HL-60/S4 treated with phorbol 12-myristate 13-acetate at 8.2 ng/mL for 4 days and 3 days (cell line): ENCODE results near the gene GRIN2C.
"Not testable (repeated sequence)": the region's sequence is repeated elsewhere in the genome, so short reads cannot be mapped to it uniquely, and the experiment has no call there.

Source experiments
- in situ Hi-C: fragments of 300-500 bp; cut with MboI; formaldehyde crosslinking; loops from 2 replicates; pipeline ENCODE4 v1.15.0; 2022; ENCODE audit warnings: low sequenced_read_pairs

Gene GRIN2C

GRCh38 chr17:74881073-74881472 is 21.4 kb upstream of the GRIN2C start:
- in situ Hi-C loops, result no loop called here

GRCh38 chr17:74879308-74879707 is 19.6 kb upstream of the GRIN2C start:
- in situ Hi-C loops, result no loop called here

GRCh38 chr17:74878658-74879057 is 19.0 kb upstream of the GRIN2C start:
- in situ Hi-C loops, result no loop called here

- in situ Hi-C loops, result no loop called here
Observed at GRCh38 chr17:74877592-74878548, 18.2 kb upstream of the GRIN2C start.

GRCh38 chr17:74875977-74876593 is 16.4 kb upstream of the GRIN2C start:
- in situ Hi-C loops, result no loop called here

- in situ Hi-C loops, result no loop called here
Observed at GRCh38 chr17:74875155-74875976, 15.7 kb upstream of the GRIN2C start.

GRCh38 chr17:74874615-74875037 is 14.9 kb upstream of the GRIN2C start:
- in situ Hi-C loops, result no loop called here

GRCh38 chr17:74873874-74874614 is 14.4 kb upstream of the GRIN2C start:
- in situ Hi-C loops, result no loop called here

GRCh38 chr17:74873037-74873873 is 13.6 kb upstream of the GRIN2C start:
- in situ Hi-C loops, result no loop called here

GRCh38 chr17:74872313-74873036 is 12.8 kb upstream of the GRIN2C start, which contains the start of gene FDXR:
FDXR (minus strand) TSS chr17:74872994; CDS start chr17:74872944, 50 bp downstream.
- in situ Hi-C loops, result no loop called here

GRCh38 chr17:74871356-74872076 is 11.8 kb upstream of the GRIN2C start:
- in situ Hi-C loops, result no loop called here

- in situ Hi-C loops, result no loop called here
Observed at GRCh38 chr17:74870512-74870911, 10.8 kb upstream of the GRIN2C start.

- in situ Hi-C loops, result not testable (repeated sequence)
Observed at GRCh38 chr17:74870028-74870427, 10.3 kb upstream of the GRIN2C start.

GRCh38 chr17:74868908-74869255 is 9.2 kb upstream of the GRIN2C start:
- in situ Hi-C loops, result loop anchor here (5.0 kb wide), 1 partner anchor 77 kb away; no protein-coding TSS in a partner anchor

GRCh38 chr17:74868251-74868907 is 8.7 kb upstream of the GRIN2C start:
- in situ Hi-C loops, result loop anchor here (5.0 kb wide), 1 partner anchor 76 kb away; no protein-coding TSS in a partner anchor

- in situ Hi-C loops, result loop anchor here (5.0 kb wide), 1 partner anchor 74 kb away; no protein-coding TSS in a partner anchor
Observed at GRCh38 chr17:74866198-74866835, 6.6 kb upstream of the GRIN2C start.
